ENCODE measurements around the gene PCBP2.

DNA sequence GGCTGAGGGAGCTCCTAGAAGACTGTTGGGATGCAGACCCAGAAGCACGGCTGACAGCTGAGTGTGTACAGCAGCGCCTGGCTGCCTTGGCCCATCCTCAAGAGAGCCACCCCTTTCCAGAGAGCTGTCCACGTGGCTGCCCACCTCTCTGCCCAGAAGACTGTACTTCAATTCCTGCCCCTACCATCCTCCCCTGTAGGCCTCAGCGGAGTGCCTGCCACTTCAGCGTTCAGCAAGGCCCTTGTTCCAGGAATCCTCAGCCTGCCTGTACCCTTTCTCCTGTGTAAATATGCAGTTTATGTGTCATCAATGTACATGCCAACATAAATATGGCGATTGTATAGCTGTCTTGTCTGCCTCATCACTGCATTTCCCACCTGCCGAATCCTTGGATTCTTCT, 20.7 kb upstream of the PCBP2 start:
- no peak for TF ChIP-seq POLR2A (IDR thresholded peaks at IDR 0.05)
- TF ChIP-seq, protein P1, sequence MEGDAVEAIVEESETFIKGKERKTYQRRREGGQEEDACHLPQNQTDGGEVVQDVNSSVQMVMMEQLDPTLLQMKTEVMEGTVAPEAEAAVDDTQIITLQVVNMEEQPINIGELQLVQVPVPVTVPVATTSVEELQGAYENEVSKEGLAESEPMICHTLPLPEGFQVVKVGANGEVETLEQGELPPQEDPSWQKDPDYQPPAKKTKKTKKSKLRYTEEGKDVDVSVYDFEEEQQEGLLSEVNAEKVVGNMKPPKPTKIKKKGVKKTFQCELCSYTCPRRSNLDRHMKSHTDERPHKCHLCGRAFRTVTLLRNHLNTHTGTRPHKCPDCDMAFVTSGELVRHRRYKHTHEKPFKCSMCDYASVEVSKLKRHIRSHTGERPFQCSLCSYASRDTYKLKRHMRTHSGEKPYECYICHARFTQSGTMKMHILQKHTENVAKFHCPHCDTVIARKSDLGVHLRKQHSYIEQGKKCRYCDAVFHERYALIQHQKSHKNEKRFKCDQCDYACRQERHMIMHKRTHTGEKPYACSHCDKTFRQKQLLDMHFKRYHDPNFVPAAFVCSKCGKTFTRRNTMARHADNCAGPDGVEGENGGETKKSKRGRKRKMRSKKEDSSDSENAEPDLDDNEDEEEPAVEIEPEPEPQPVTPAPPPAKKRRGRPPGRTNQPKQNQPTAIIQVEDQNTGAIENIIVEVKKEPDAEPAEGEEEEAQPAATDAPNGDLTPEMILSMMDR (IDR thresholded peaks at IDR 0.05) = no peak

Measured in prostate gland (tissue), 2 donors.